ENCODE measurements around the gene WWP2.

- TF ChIP-seq CTCF (IDR thresholded peaks at IDR 0.05; ENCODE audit: poor library complexity, severe bottlenecking) (no peak), TAF1 (IDR thresholded peaks at IDR 0.05; ENCODE audit: low read depth) (no peak)
Measured at GRCh38 chr16:69858191-69859104, 96.3 kb downstream of the WWP2 start.
